GM12891 (cell line): Measurements from ENCODE around the gene TNPO2.

Experiments used
- POLR2A ChIP-seq: IDR thresholded peaks from 2 replicates; pipeline ENCODE4 v1.6.1; 2011; ENCODE audit warnings: low read depth, low read length, control low read depth
- POLR2AphosphoS5 ChIP-seq: IDR thresholded peaks from 2 replicates; pipeline ENCODE4 v1.6.1; 2011; ENCODE audit warnings: low read depth, low read length, control low read depth
- POU2F2 ChIP-seq: IDR thresholded peaks from 2 replicates; pipeline ENCODE4 v1.6.1; 2011; ENCODE audit warnings: low read depth, mild to moderate bottlenecking, control low read depth, low read length, moderate library complexity
- SPI1 ChIP-seq: IDR thresholded peaks from 2 replicates; pipeline ENCODE4 v1.6.1; 2011; ENCODE audit warnings: low read depth, low read length, control low read depth
- TAF1 ChIP-seq: IDR thresholded peaks from 2 replicates; pipeline ENCODE4 v1.6.1; 2011; ENCODE audit warnings: low read depth, low read length, control low read depth

GRCh38 chr19:12685831-12686230 lies 37.9 kb downstream of the TNPO2 start:
- TF ChIP-seq POLR2A: no peak
- TF ChIP-seq POLR2AphosphoS5: no peak
- TF ChIP-seq TAF1: no peak
- TF ChIP-seq SPI1: no peak
- TF ChIP-seq POU2F2: no peak
